Activated B cell treated with CpG ODN at 0.5 μM for 24 hours (primary cell): ENCODE results near the gene NELFA. TPM values are rescaled to one million over a fixed set of nuclear protein-coding genes. Genes with fewer than 3 reads are reported as not detected.

ENCODE experiments used
- ATAC-seq: fragments of 200-7000 bp; cut with Tn5 transposase; one replicate; pipeline ENCODE4 v1.10.0; 2021; ENCODE audit warnings: low read depth, mild to moderate bottlenecking, moderate library complexity
- CTCF ChIA-PET: fragments of 350-600 bp; sonication (Branson Sonifier 250); formaldehyde crosslinking; loops from one replicate; lab custom pipeline; 2021; ENCODE audit warnings: antibody characterized with exemption; lab: Charles Lee
- POLR2A ChIA-PET: fragments of 350-600 bp; sonication (Branson Sonifier 250); formaldehyde crosslinking; loops from one replicate; lab custom pipeline; 2021; ENCODE audit warnings: antibody characterized with exemption; lab: Charles Lee
- DNase-seq: peaks from one replicate; pipeline ENCODE4 v3.0.0; 2022
- H3K27ac Mint-ChIP-seq: one replicate; pipeline ENCODE4 v1.8.0; 2020; ENCODE audit warnings: mixed read lengths
- H3K27me3 Mint-ChIP-seq: one replicate; pipeline ENCODE4 v1.8.0; 2021; ENCODE audit warnings: mixed read lengths
- H3K36me3 Mint-ChIP-seq: one replicate; pipeline ENCODE4 v1.8.0; 2021; ENCODE audit warnings: low read depth, mixed read lengths
- H3K4me1 Mint-ChIP-seq: one replicate; pipeline ENCODE4 v1.8.0; 2021; ENCODE audit warnings: mixed read lengths
- H3K4me3 Mint-ChIP-seq: one replicate; pipeline ENCODE4 v1.8.0; 2020; ENCODE audit warnings: mild to moderate bottlenecking, mixed read lengths
- H3K9me3 Mint-ChIP-seq: one replicate; pipeline ENCODE4 v1.8.0; 2020; ENCODE audit warnings: mixed read lengths
- CTCF ChIP-seq: fragments of 200-600 bp; IDR thresholded peaks from one replicate; pipeline ENCODE4 v1.8.0; 2022; ENCODE audit warnings: antibody characterized with exemption, mild to moderate bottlenecking
- intact Hi-C: fragments of 100-400 bp; cut with micrococcal nuclease; formaldehyde crosslinking; loops from one replicate; pipeline ENCODE4 v1.15.1; 2024
- total RNA-seq: library from RNA; stranded (reverse); gene quantifications from 2 replicates; pipeline ENCODE4 v1.2.3, GENCODE V29; 2022

NELFA gene
- total RNA-seq, 1 donor from 2014 or later: 49.9 TPM

GRCh38 chr4:1973661-1974060 is 35.1 kb downstream of the NELFA start:
- H3K36me3 Mint-ChIP-seq: peaks cover 57% of the 10 kb centered on the region
- TF ChIP-seq CTCF: no peak
- CTCF ChIA-PET: no interaction called here

GRCh38 chr4:1973218-1973617 is 35.6 kb downstream of the NELFA start:
- no peaks in the 10 kb centered on the region for H3K9me3 Mint-ChIP-seq
- intact Hi-C loops: no loop called here
- ATAC-seq (no peak), DNase-seq (no peak)
- H3K36me3 Mint-ChIP-seq: peaks cover 56% of the 10 kb centered on the region
- no peak for TF ChIP-seq CTCF
- H3K27ac Mint-ChIP-seq: no peak overlapping the region
- H3K27me3 Mint-ChIP-seq: no peaks in the 10 kb centered on the region
- no peaks in the 10 kb centered on the region for H3K4me1 Mint-ChIP-seq
- ChIA-PET CTCF (no interaction called here), POLR2A (no interaction called here)
- no peak overlapping the region for H3K4me3 Mint-ChIP-seq

More at GRCh38 chr4:1973661-1974060, 35.1 kb downstream of the NELFA start:
- H3K27me3 Mint-ChIP-seq: no peaks in the 10 kb centered on the region
- no peak overlapping the region for H3K4me3 Mint-ChIP-seq
- DNase-seq (no peak), ATAC-seq (no peak)
- intact Hi-C loops: no loop called here
- H3K4me1 Mint-ChIP-seq: no peaks in the 10 kb centered on the region
- H3K9me3 Mint-ChIP-seq: no peaks in the 10 kb centered on the region
- POLR2A ChIA-PET: no interaction called here
- no peak overlapping the region for H3K27ac Mint-ChIP-seq

GRCh38 chr4:1972414-1972813 is 36.4 kb downstream of the NELFA start:
- ATAC-seq: no peak
- Mint-ChIP-seq H3K4me3 (no peak overlapping the region), H3K36me3 (peaks cover 55% of the 10 kb centered on the region), H3K9me3 (no peaks in the 10 kb centered on the region), H3K27ac (no peak overlapping the region), H3K27me3 (no peaks in the 10 kb centered on the region), H3K4me1 (no peaks in the 10 kb centered on the region)
- ChIA-PET CTCF (no interaction called here), POLR2A (no interaction called here)
- intact Hi-C loops: no loop called here
- TF ChIP-seq CTCF: no peak
- DNase-seq: no peak

GRCh38 chr4:1971456-1972200 is 37.1 kb downstream of the NELFA start:
- ChIA-PET CTCF (no interaction called here), POLR2A (no interaction called here)
- no peak for TF ChIP-seq CTCF
- Mint-ChIP-seq H3K9me3 (no peaks in the 10 kb centered on the region), H3K36me3 (peaks cover 55% of the 10 kb centered on the region), H3K27ac (no peak overlapping the region), H3K4me1 (no peaks in the 10 kb centered on the region), H3K27me3 (no peaks in the 10 kb centered on the region), H3K4me3 (no peak overlapping the region)
- no peak for ATAC-seq
- intact Hi-C loops: no loop called here
- no peak for DNase-seq

GRCh38 chr4:1970926-1971325 is 37.8 kb downstream of the NELFA start:
- Mint-ChIP-seq H3K4me1 (no peaks in the 10 kb centered on the region), H3K9me3 (no peaks in the 10 kb centered on the region), H3K27me3 (no peaks in the 10 kb centered on the region), H3K36me3 (peaks cover 52% of the 10 kb centered on the region), H3K27ac (no peak overlapping the region), H3K4me3 (no peak overlapping the region)
- intact Hi-C loops: no loop called here
- POLR2A ChIA-PET: no interaction called here
- CTCF ChIA-PET: no interaction called here
- no peak for DNase-seq
- ATAC-seq: no peak
- TF ChIP-seq CTCF: no peak
